ENCODE results near the gene ARVCF.

ARVCF gene

DNA sequence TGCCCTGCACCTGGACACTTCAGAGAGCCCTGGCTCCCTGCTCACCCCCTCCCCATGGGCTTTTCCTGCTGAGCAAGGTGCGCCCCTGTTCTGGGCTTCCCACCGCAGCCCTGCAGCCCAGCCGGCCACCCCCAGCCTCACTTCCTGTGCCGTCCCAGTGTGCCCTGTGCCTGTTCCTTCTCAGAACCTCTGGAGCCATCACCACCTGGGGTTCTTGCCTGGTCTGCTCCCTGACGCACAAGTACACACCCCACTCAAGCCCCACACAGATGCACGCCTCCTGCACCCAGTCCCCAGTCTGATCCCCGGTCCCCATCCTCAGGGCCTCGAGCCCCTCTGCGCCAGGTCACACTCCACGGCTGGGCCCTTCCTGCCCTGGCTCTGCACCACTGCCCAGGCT is 39.5 kb upstream of the ARVCF start:
- TF ChIP-seq, protein P1, sequence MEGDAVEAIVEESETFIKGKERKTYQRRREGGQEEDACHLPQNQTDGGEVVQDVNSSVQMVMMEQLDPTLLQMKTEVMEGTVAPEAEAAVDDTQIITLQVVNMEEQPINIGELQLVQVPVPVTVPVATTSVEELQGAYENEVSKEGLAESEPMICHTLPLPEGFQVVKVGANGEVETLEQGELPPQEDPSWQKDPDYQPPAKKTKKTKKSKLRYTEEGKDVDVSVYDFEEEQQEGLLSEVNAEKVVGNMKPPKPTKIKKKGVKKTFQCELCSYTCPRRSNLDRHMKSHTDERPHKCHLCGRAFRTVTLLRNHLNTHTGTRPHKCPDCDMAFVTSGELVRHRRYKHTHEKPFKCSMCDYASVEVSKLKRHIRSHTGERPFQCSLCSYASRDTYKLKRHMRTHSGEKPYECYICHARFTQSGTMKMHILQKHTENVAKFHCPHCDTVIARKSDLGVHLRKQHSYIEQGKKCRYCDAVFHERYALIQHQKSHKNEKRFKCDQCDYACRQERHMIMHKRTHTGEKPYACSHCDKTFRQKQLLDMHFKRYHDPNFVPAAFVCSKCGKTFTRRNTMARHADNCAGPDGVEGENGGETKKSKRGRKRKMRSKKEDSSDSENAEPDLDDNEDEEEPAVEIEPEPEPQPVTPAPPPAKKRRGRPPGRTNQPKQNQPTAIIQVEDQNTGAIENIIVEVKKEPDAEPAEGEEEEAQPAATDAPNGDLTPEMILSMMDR (IDR thresholded peaks at IDR 0.05) = no peak
- no peaks in the 10 kb centered on the region for H3K4me1 ChIP-seq
- H3K36me3 ChIP-seq (ENCODE audit: control insufficient read depth, insufficient read depth, low read length) = no peaks in the 10 kb centered on the region
- H3K9ac ChIP-seq = no peak overlapping the region
- no peak overlapping the region for H2AFZ ChIP-seq
- H3K27ac ChIP-seq = no peak overlapping the region
- H3K4me3 ChIP-seq (ENCODE audit: low read depth, low read length) = no peak overlapping the region
- H3K79me2 ChIP-seq = no peaks in the 10 kb centered on the region
- no peak overlapping the region for H3K4me2 ChIP-seq (ENCODE audit: low read length)
- no peaks in the 10 kb centered on the region for H3K27me3 ChIP-seq (ENCODE audit: control insufficient read depth, insufficient read depth, low read length)
- H3K9me3 ChIP-seq (ENCODE audit: control insufficient read depth, low read length) = no peaks in the 10 kb centered on the region

DNA sequence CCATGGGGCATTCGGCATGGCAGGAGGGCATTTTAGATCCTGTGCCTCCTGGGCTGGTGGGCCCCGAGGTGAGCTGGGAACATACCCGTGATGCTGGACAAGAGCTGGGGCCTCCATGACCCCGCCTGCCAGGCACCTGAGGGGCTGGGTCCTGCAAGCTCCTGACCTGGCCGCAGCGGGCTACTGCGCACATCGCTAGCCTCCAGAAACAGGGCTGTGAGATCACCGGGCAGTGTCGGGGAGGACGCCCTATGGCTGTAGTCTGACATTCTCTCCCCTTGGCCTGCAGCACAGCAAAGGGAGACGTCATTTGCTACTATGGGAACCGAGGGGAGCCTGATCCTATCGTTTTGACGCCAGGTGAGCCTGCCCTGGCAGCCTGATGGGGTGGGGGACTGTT is 39.0 kb upstream of the ARVCF start:
- Histone ChIP-seq H3K79me2 (no peaks in the 10 kb centered on the region), H3K9ac (no peak overlapping the region), H3K4me1 (no peaks in the 10 kb centered on the region), H3K36me3 (ENCODE audit: control insufficient read depth, insufficient read depth, low read length) (no peaks in the 10 kb centered on the region), H3K4me2 (ENCODE audit: low read length) (no peak overlapping the region), H3K4me3 (ENCODE audit: low read depth, low read length) (no peak overlapping the region), H3K27me3 (ENCODE audit: control insufficient read depth, insufficient read depth, low read length) (no peaks in the 10 kb centered on the region), H3K9me3 (ENCODE audit: control insufficient read depth, low read length) (no peaks in the 10 kb centered on the region), H3K27ac (no peak overlapping the region), H2AFZ (no peak overlapping the region)
- TF ChIP-seq, protein P1 (IDR thresholded peaks at IDR 0.05) = no peak

GRCh38 chr22:20055144-20055543 is 38.5 kb upstream of the ARVCF start:
- Histone ChIP-seq H3K9ac (no peak overlapping the region), H3K79me2 (no peaks in the 10 kb centered on the region), H3K4me1 (no peaks in the 10 kb centered on the region), H3K27ac (no peak overlapping the region), H3K9me3 (ENCODE audit: control insufficient read depth, low read length) (no peaks in the 10 kb centered on the region), H3K36me3 (ENCODE audit: control insufficient read depth, insufficient read depth, low read length) (no peaks in the 10 kb centered on the region), H2AFZ (no peak overlapping the region), H3K27me3 (ENCODE audit: control insufficient read depth, insufficient read depth, low read length) (no peaks in the 10 kb centered on the region), H3K4me3 (ENCODE audit: low read depth, low read length) (no peak overlapping the region), H3K4me2 (ENCODE audit: low read length) (no peak overlapping the region)
- TF ChIP-seq, protein P1 (IDR thresholded peaks at IDR 0.05) = no peak

- TF ChIP-seq, protein P1 (IDR thresholded peaks at IDR 0.05) = no peak
- Histone ChIP-seq H3K9ac (no peak overlapping the region), H3K4me1 (no peaks in the 10 kb centered on the region), H3K4me3 (ENCODE audit: low read depth, low read length) (no peak overlapping the region), H3K9me3 (ENCODE audit: control insufficient read depth, low read length) (no peaks in the 10 kb centered on the region), H3K27me3 (ENCODE audit: control insufficient read depth, insufficient read depth, low read length) (no peaks in the 10 kb centered on the region), H3K4me2 (ENCODE audit: low read length) (no peak overlapping the region), H3K27ac (no peak overlapping the region), H3K36me3 (ENCODE audit: control insufficient read depth, insufficient read depth, low read length) (no peaks in the 10 kb centered on the region), H3K79me2 (no peaks in the 10 kb centered on the region), H2AFZ (no peak overlapping the region)
These were observed 37.9 kb upstream of the ARVCF start for GRCh38 chr22:20054485-20054884.

- H3K36me3 ChIP-seq (ENCODE audit: control insufficient read depth, insufficient read depth, low read length) = no peaks in the 10 kb centered on the region
- no peaks in the 10 kb centered on the region for H3K9me3 ChIP-seq (ENCODE audit: control insufficient read depth, low read length)
- no peak overlapping the region for H3K27ac ChIP-seq
- no peak overlapping the region for H2AFZ ChIP-seq
- H3K9ac ChIP-seq = no peak overlapping the region
- TF ChIP-seq, protein P1 (IDR thresholded peaks at IDR 0.05) = no peak
- no peaks in the 10 kb centered on the region for H3K4me1 ChIP-seq
- no peak overlapping the region for H3K4me3 ChIP-seq (ENCODE audit: low read depth, low read length)
- H3K79me2 ChIP-seq = no peaks in the 10 kb centered on the region
- H3K4me2 ChIP-seq (ENCODE audit: low read length) = no peak overlapping the region
- H3K27me3 ChIP-seq (ENCODE audit: control insufficient read depth, insufficient read depth, low read length) = no peaks in the 10 kb centered on the region
These were observed 37.4 kb upstream of the ARVCF start for GRCh38 chr22:20054034-20054427.
